NCI-H146 (cell line): ENCODE results near the gene NPC1.
"Not testable (repeated sequence)": the region's sequence is repeated elsewhere in the genome, so short reads cannot be mapped to it uniquely, and the experiment has no call there.

Source experiments
- DNase-seq: peaks from one replicate; lab custom pipeline; 2025; lab: John Stamatoyannopoulos, UW

Gene NPC1

GRCh38 chr18:23609390-23610023 lies 23.2 kb upstream of the NPC1 start:
- DNase-seq: no peak

GRCh38 chr18:23608211-23608610 lies 21.9 kb upstream of the NPC1 start:
- DNase-seq: no peak

GRCh38 chr18:23605941-23606340 lies 19.6 kb upstream of the NPC1 start:
- no peak for DNase-seq

GRCh38 chr18:23599809-23600208 lies 13.5 kb upstream of the NPC1 start:
- DNase-seq: no peak

- DNase-seq: no peak
Observed at GRCh38 chr18:23596183-23596582, 9.9 kb upstream of the NPC1 start.

- DNase-seq: no peak
Observed at GRCh38 chr18:23595591-23595990, 9.3 kb upstream of the NPC1 start.

- DNase-seq: no peak
Observed at GRCh38 chr18:23593720-23594119, 7.4 kb upstream of the NPC1 start.

GRCh38 chr18:23592911-23593310 lies 6.6 kb upstream of the NPC1 start:
- no peak for DNase-seq

GRCh38 chr18:23591011-23591410 lies 4.7 kb upstream of the NPC1 start:
- no peak for DNase-seq

GRCh38 chr18:23588836-23589560 lies 2.7 kb upstream of the NPC1 start:
- no peak for DNase-seq

- no peak for DNase-seq
Observed at GRCh38 chr18:23587220-23587642, 925 bp upstream of the NPC1 start.

- no peak for DNase-seq
Observed at GRCh38 chr18:23585897-23586248, 433 bp downstream of the NPC1 start.

- peak; percentile 45 for DNase-seq
Observed at GRCh38 chr18:23585007-23585871, 1.1 kb downstream of the NPC1 start.

- no peak for DNase-seq
Observed at GRCh38 chr18:23584019-23584983, 2.0 kb downstream of the NPC1 start.

GRCh38 chr18:23583071-23583865 lies 3.0 kb downstream of the NPC1 start:
- DNase-seq: no peak

GRCh38 chr18:23580677-23581367 lies 5.5 kb downstream of the NPC1 start:
- no peak for DNase-seq

GRCh38 chr18:23578891-23579653 lies 7.2 kb downstream of the NPC1 start:
- no peak for DNase-seq

- DNase-seq: no peak
Observed at GRCh38 chr18:23578067-23578701, 8.1 kb downstream of the NPC1 start.

- not testable (repeated sequence) for DNase-seq
Observed at GRCh38 chr18:23577521-23577920, 8.8 kb downstream of the NPC1 start.
